HepG2 (cell line): ENCODE data around the gene SEZ6. TPM values are rescaled to one million over a fixed set of nuclear protein-coding genes. Genes with fewer than 3 reads are reported as not detected.

Source experiments
- ATAC-seq: fragments of 200-7000 bp; cut with Tn5 transposase; 3 replicates; pipeline ENCODE4 v1.9.1; 2020; ENCODE audit warnings: mild to moderate bottlenecking, moderate library complexity
- BruUV-seq: library from RNA; stranded (reverse); fragments of 400-500 nt; replicated peaks from 2 replicates; lab custom pipeline; 2021; lab: Mats Ljungman, UMichigan
- CTCF ChIA-PET: fragments of 300-600 bp; formaldehyde crosslinking; extraction: SDS; loops from one replicate; lab custom pipeline; 2021; ENCODE audit warnings: low total read pairs, inconsistent platforms, low intra/inter-chr PET ratio; lab: Yijun Ruan, JAX
- POLR2A ChIA-PET: fragments of 350-600 bp; sonication (Branson Sonifier 250); formaldehyde crosslinking; loops from one replicate; lab custom pipeline; 2020; ENCODE audit warnings: antibody characterized with exemption, inconsistent platforms; lab: Yijun Ruan, JAX
- DNase-seq: peaks from one replicate; pipeline ENCODE4 v3.0.0-alpha.2; 2015; ENCODE audit warnings: low spot score
- FAIRE-seq: peaks from 3 replicates; lab custom pipeline; 2011; peaks lifted over from hg19 to GRCh38; lab: Jason Lieb, UNC
- H2AFZ ChIP-seq: one replicate; pipeline ENCODE4 v1.6.1; 2011; ENCODE audit warnings: low read length, inconsistent platforms
- H3K27ac ChIP-seq: fragments of 300-600 bp; 3 replicates; pipeline ENCODE4 v1.8.0; 2011; ENCODE audit warnings: mixed run types, mild to moderate bottlenecking, mixed read lengths, low read length, inconsistent platforms; ENCODE audit not compliant: insufficient read depth; ENCODE audit errors: extremely low read length
- H3K27me3 ChIP-seq, 2 experiments: fragments of 200-600 bp in 1 of 2; 2 replicates in 1 of 2; 3 replicates in 1 of 2; pipeline versions ENCODE4 v1.6.0 to v1.8.0; 2011; ENCODE audit warnings: low read length in 2 of 2, mild to moderate bottlenecking in 2 of 2, moderate library complexity in 2 of 2, inconsistent platforms in 1 of 2; ENCODE audit not compliant: insufficient read depth in 2 of 2, control insufficient read depth in 1 of 2
- H3K36me3 ChIP-seq, 2 experiments: fragments of 200-600 bp in 1 of 2; replicated peaks in 1 of 2; 2 replicates in 1 of 2; 3 replicates in 1 of 2; pipeline versions ENCODE4 v1.5.1 to v1.8.0; 2011; ENCODE audit warnings: low read length in 2 of 2, inconsistent platforms in 1 of 2; ENCODE audit not compliant: insufficient read depth in 2 of 2, control insufficient read depth in 1 of 2
- H3K4me1 ChIP-seq: 2 replicates; pipeline ENCODE4 v1.5.1; 2012; ENCODE audit warnings: low read length, inconsistent platforms; ENCODE audit not compliant: insufficient read depth
- H3K4me2 ChIP-seq: 2 replicates; pipeline ENCODE4 v1.6.0; 2011; ENCODE audit warnings: low read depth, low read length, inconsistent platforms
- H3K4me3 ChIP-seq, 3 experiments: fragments of 200-600 bp in 1 of 3; sonication (generic), shearing (Covaris generic) in 1 of 3; replicated peaks in 1 of 3; 2 replicates each; pipeline ENCODE4 v1.5.1; 2011 to 2016; ENCODE audit warnings: low read length in 3 of 3, inconsistent platforms in 2 of 3, low read depth in 2 of 3, mild to moderate bottlenecking in 2 of 3, control low read depth in 1 of 3, mixed read lengths in 1 of 3; ENCODE audit not compliant: insufficient read depth in 1 of 3
- H3K79me2 ChIP-seq: one replicate; pipeline ENCODE4 v1.6.1; 2011; ENCODE audit warnings: low read length, inconsistent platforms; ENCODE audit not compliant: insufficient read depth
- H3K9ac ChIP-seq: 2 replicates; pipeline ENCODE4 v1.6.0; 2011; ENCODE audit warnings: mild to moderate bottlenecking, low read depth, low read length, inconsistent platforms; ENCODE audit not compliant: insufficient read depth
- H3K9me3 ChIP-seq: 2 replicates; pipeline ENCODE4 v1.5.1; 2012; ENCODE audit warnings: mild to moderate bottlenecking, low read length
- H4K20me1 ChIP-seq: 2 replicates; pipeline ENCODE4 v1.6.0; 2011; ENCODE audit warnings: inconsistent platforms, mild to moderate bottlenecking, low read length, moderate library complexity; ENCODE audit not compliant: insufficient read depth
- ARHGAP35 ChIP-seq: sonication (generic); formaldehyde crosslinking; IDR thresholded peaks from 2 replicates; pipeline ENCODE4 v1.9.0; 2022; ENCODE audit warnings: mild to moderate bottlenecking, inconsistent platforms, moderate library complexity, missing genetic modification reagents, borderline replicate concordance
- BCL6 ChIP-seq: IDR thresholded peaks from 2 replicates; pipeline ENCODE4 v1.6.1; 2016; ENCODE audit warnings: missing genetic modification reagents, missing compliant biosample characterization
- BHLHE40 ChIP-seq: IDR thresholded peaks from 2 replicates; pipeline ENCODE4 v1.6.1; 2011; ENCODE audit warnings: low read length, improper control_type of control experiment
- CC2D1A ChIP-seq: sonication (generic); formaldehyde crosslinking; IDR thresholded peaks from 2 replicates; pipeline ENCODE4 v1.8.1; 2023; ENCODE audit warnings: mild to moderate bottlenecking, missing genetic modification reagents
- FOXK2 ChIP-seq: fragments of 450-650 bp; IDR thresholded peaks from 2 replicates; pipeline ENCODE4 v1.6.1; 2016
- HOXA5 ChIP-seq: sonication (generic); formaldehyde crosslinking; IDR thresholded peaks from 2 replicates; pipeline ENCODE4 v1.4.0; 2020; ENCODE audit warnings: missing genetic modification reagents
- IRX3 ChIP-seq: sonication (generic); formaldehyde crosslinking; IDR thresholded peaks from 2 replicates; pipeline ENCODE4 v1.8.1; 2023; ENCODE audit warnings: mild to moderate bottlenecking, low read depth, missing genetic modification reagents, borderline replicate concordance
- MYC ChIP-seq: sonication (generic); formaldehyde crosslinking; IDR thresholded peaks from 2 replicates; pipeline ENCODE4 v1.9.0; 2021; ENCODE audit warnings: missing genetic modification reagents, borderline replicate concordance
- PATZ1 ChIP-seq: sonication (generic); formaldehyde crosslinking; IDR thresholded peaks from 2 replicates; pipeline ENCODE4 v1.4.0; 2020; ENCODE audit warnings: missing genetic modification reagents
- TBX2 ChIP-seq: sonication (generic); formaldehyde crosslinking; IDR thresholded peaks from 2 replicates; pipeline ENCODE4 v1.5.0; 2020; ENCODE audit warnings: missing genetic modification reagents, mild to moderate bottlenecking, borderline replicate concordance
- ZBTB26 ChIP-seq: IDR thresholded peaks from 2 replicates; pipeline ENCODE4 v1.6.1; 2016; ENCODE audit warnings: missing compliant biosample characterization, missing genetic modification reagents, borderline replicate concordance
- ZMAT5 ChIP-seq: sonication (generic); formaldehyde crosslinking; IDR thresholded peaks from 2 replicates; pipeline ENCODE4 v1.5.0; 2020; ENCODE audit warnings: mild to moderate bottlenecking, low read depth, missing genetic modification reagents, borderline replicate concordance
- ZNF121 ChIP-seq: sonication (generic); formaldehyde crosslinking; IDR thresholded peaks from 2 replicates; pipeline ENCODE4 v1.5.0; 2020; ENCODE audit warnings: mild to moderate bottlenecking, missing genetic modification reagents
- ZNF232 ChIP-seq: sonication (generic); formaldehyde crosslinking; IDR thresholded peaks from 2 replicates; pipeline ENCODE4 v1.4.0; 2020; ENCODE audit warnings: missing genetic modification reagents, borderline replicate concordance
- ZNF44 ChIP-seq: sonication (generic); formaldehyde crosslinking; IDR thresholded peaks from 2 replicates; pipeline ENCODE4 v1.5.1; 2020; ENCODE audit warnings: mild to moderate bottlenecking, missing genetic modification reagents
- ZNF678 ChIP-seq: sonication (generic); formaldehyde crosslinking; IDR thresholded peaks from 2 replicates; pipeline ENCODE4 v1.4.0; 2020; ENCODE audit warnings: mild to moderate bottlenecking, missing genetic modification reagents
- WGBS: methylation state at CpG from one replicate; pipeline ENCODE4 v1.1.6; 2017; ENCODE audit warnings: low lambda C conversion rate; 5-methylcytosine and 5-hydroxymethylcytosine counted together
- in situ Hi-C: cut with HindIII; loops from 2 replicates; pipeline ENCODE4 v1.10.0; 2017; ENCODE audit warnings: low pct_unique_long_range_greater_than_20kb; ENCODE audit not compliant: extremely low pct_ligation_motif_present
- intact Hi-C: fragments of 100-400 bp; cut with micrococcal nuclease; formaldehyde crosslinking; loops from one replicate; pipeline ENCODE4 v1.10.0; 2022; ENCODE audit not compliant: unreplicated experiment
- polyA plus RNA-seq, 8 experiments: library from polyadenylated mRNA; depleted of rRNA in 3 of 8; stranded (reverse) in 7 of 8; unstranded in 1 of 8; fragments of >200 nt; fragmentation: Illumina TruSeq in 4 of 8; extraction: Trizol in 4 of 8; gene quantifications; 2 replicates each; pipeline versions ENCODE4 v1.2.1 to v1.2.3, GENCODE V29; 2011 to 2016; ENCODE audit warnings: low read depth in 4 of 8, missing spikeins in 1 of 8, mixed read lengths in 1 of 8; ENCODE audit not compliant: insufficient read depth in 1 of 8
- total RNA-seq, 5 experiments: library from RNA; depleted of rRNA; stranded (reverse); fragments of >200 nt; fragmentation: Illumina TruSeq; extraction: Trizol; gene quantifications; 2 replicates each; pipeline ENCODE4 v1.2.3, GENCODE V29; 2016; ENCODE audit warnings: low read depth in 1 of 5

SEZ6 gene
- total and polyA plus RNA-seq, 2 of the 13 experiments (the other 11 are each of a cell fraction or from before 2014, with no cell fraction given), result not detected

DNA sequence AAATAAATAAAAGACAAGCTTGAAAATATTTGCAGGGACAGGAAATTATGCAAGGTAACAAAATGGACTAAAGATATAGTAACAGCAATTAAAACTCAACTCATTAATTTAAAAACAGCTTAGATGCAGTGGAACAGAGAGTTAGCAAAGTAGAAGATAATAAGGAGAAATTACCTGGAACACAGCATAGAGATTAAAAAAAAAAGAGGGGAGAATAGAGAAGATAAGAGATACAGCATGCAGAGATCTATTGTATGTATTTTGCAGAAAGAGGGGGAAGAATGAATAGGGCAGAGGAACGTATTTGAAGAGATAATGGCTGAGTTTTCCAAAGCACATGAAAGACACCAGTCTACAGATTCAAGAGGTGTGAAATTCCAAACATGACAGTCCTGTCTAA, 28.7 kb upstream of the SEZ6 start:
- peaks cover 10% of the 10 kb centered on the region; the same call in 1 of the 2 replicates for H3K9me3 ChIP-seq
- in situ Hi-C loops, result no loop called here
- ChIA-PET POLR2A (interaction anchor here (1.1 kb wide), 1 partner anchor 8 kb away, joined by 3 read pairs; the partner anchor contains the start of gene PIPOX), CTCF (interaction anchor here (0.7 kb wide), 1 partner anchor 74 kb away, joined by 3 read pairs; no protein-coding TSS in a partner anchor)
- WGBS, result 8% methylated on average over 1 of the region's 1 CpG
- no peak overlapping the region for H3K4me3 ChIP-seq
- TF ChIP-seq BCL6 (CRISPR knock-in tag) (no peak), HOXA5 (CRISPR knock-in tag) (no peak), ZBTB26 (CRISPR knock-in tag) (no peak), CC2D1A (CRISPR knock-in tag) (no peak), MYC (no peak), BHLHE40 (no peak), ZNF44 (CRISPR knock-in tag) (no peak), ZNF232 (CRISPR knock-in tag) (no peak), ZNF678 (CRISPR knock-in tag) (no peak), PATZ1 (CRISPR knock-in tag) (no peak), ZNF121 (CRISPR knock-in tag) (no peak), IRX3 (CRISPR knock-in tag) (no peak), ZMAT5 (CRISPR knock-in tag) (no peak), FOXK2 (no peak), TBX2 (CRISPR knock-in tag) (no peak), ARHGAP35 (no peak)
- FAIRE-seq (no peak), ATAC-seq (no peak), DNase-seq (no peak)
- peaks cover 2 to 42% of the 10 kb centered on the region in 2 experiments; a peak in 4 of 5 replicates for H3K27me3 ChIP-seq
- BruUV-seq, result no TSS peak
- intact Hi-C loops, result no loop called here
- H4K20me1 ChIP-seq, result no peaks in the 10 kb centered on the region
- H3K4me1 ChIP-seq, result peaks cover 15% of the 10 kb centered on the region
- H3K79me2 ChIP-seq, result no peaks in the 10 kb centered on the region
- no peak overlapping the region for H3K9ac ChIP-seq
- H3K36me3 ChIP-seq, result no peaks in the 10 kb centered on the region
- no peak overlapping the region for H2AFZ ChIP-seq
- no peak overlapping the region for H3K4me2 ChIP-seq
- H3K27ac ChIP-seq, result no peak overlapping the region
